HepG2 (cell line): ENCODE data around the gene RRBP1. TPM values are rescaled to one million over a fixed set of nuclear protein-coding genes. Genes with fewer than 3 reads are reported as not detected.

ENCODE experiments used
- AKAP8 ChIP-seq: sonication (generic); formaldehyde crosslinking; IDR thresholded peaks from 2 replicates; pipeline ENCODE4 v1.5.1; 2020; ENCODE audit warnings: mild to moderate bottlenecking, missing genetic modification reagents
- AKNA ChIP-seq: sonication (generic); formaldehyde crosslinking; IDR thresholded peaks from 2 replicates; pipeline ENCODE4 v1.4.0; 2020; ENCODE audit warnings: missing genetic modification reagents, borderline replicate concordance
- CBX2 ChIP-seq, 2 experiments: fragments of 200-600 bp in 1 of 2; sonication (generic); formaldehyde crosslinking in 1 of 2; IDR thresholded peaks; 2 replicates each; pipeline versions ENCODE4 v1.7.0 to v1.8.1; 2018 to 2022; ENCODE audit warnings: low read depth in 2 of 2, low read length in 1 of 2, mild to moderate bottlenecking in 1 of 2, missing genetic modification reagents in 1 of 2
- MAX ChIP-seq: IDR thresholded peaks from 2 replicates; pipeline ENCODE4 v1.6.1; 2012; ENCODE audit warnings: inconsistent platforms
- NBN ChIP-seq: fragments of 450-650 bp; conservative IDR thresholded peaks from 2 replicates; pipeline ENCODE4 v1.6.1; 2017
- PAWR ChIP-seq: sonication (generic); formaldehyde crosslinking; IDR thresholded peaks from 2 replicates; pipeline ENCODE4 v1.4.0; 2020; ENCODE audit warnings: missing genetic modification reagents, mild to moderate bottlenecking, borderline replicate concordance
- SRSF9 ChIP-seq: fragments of 200-400 bp; formaldehyde crosslinking; IDR thresholded peaks from 2 replicates; pipeline ENCODE4 v1.6.1; 2018; ENCODE audit warnings: borderline replicate concordance, mild to moderate bottlenecking, low read depth, low read length; ENCODE audit not compliant: insufficient read depth, poor library complexity, severe bottlenecking
- ZNF280B ChIP-seq: sonication (generic); formaldehyde crosslinking; IDR thresholded peaks from 2 replicates; pipeline ENCODE4 v1.5.0; 2020; ENCODE audit warnings: missing genetic modification reagents, mild to moderate bottlenecking, borderline replicate concordance
- ZNF577 ChIP-seq: sonication (generic); formaldehyde crosslinking; IDR thresholded peaks from 2 replicates; pipeline ENCODE4 v1.4.0; 2020; ENCODE audit warnings: mild to moderate bottlenecking, low read depth, missing genetic modification reagents, borderline replicate concordance
- ZNF687 ChIP-seq: sonication (generic); formaldehyde crosslinking; IDR thresholded peaks from 2 replicates; pipeline ENCODE4 v1.5.1; 2020; ENCODE audit warnings: mild to moderate bottlenecking, missing genetic modification reagents, moderate library complexity
- ZNF740 ChIP-seq: sonication (generic); formaldehyde crosslinking; IDR thresholded peaks from 2 replicates; pipeline ENCODE4 v1.4.0; 2020; ENCODE audit warnings: missing genetic modification reagents
- ZNF780A ChIP-seq: sonication (generic); formaldehyde crosslinking; IDR thresholded peaks from 2 replicates; pipeline ENCODE4 v1.8.0; 2022; ENCODE audit warnings: mild to moderate bottlenecking, missing genetic modification reagents, moderate library complexity
- ZNF800 ChIP-seq: sonication (generic); formaldehyde crosslinking; IDR thresholded peaks from 2 replicates; pipeline ENCODE4 v1.4.0; 2020; ENCODE audit warnings: missing genetic modification reagents
- polyA plus RNA-seq, 8 experiments: library from polyadenylated mRNA; depleted of rRNA in 3 of 8; stranded (reverse) in 7 of 8; unstranded in 1 of 8; fragments of >200 nt; fragmentation: Illumina TruSeq in 4 of 8; extraction: Trizol in 4 of 8; gene quantifications; 2 replicates each; pipeline versions ENCODE4 v1.2.1 to v1.2.3, GENCODE V29; 2011 to 2016; ENCODE audit warnings: low read depth in 4 of 8, missing spikeins in 1 of 8, mixed read lengths in 1 of 8; ENCODE audit not compliant: insufficient read depth in 1 of 8
- total RNA-seq, 5 experiments: library from RNA; depleted of rRNA; stranded (reverse); fragments of >200 nt; fragmentation: Illumina TruSeq; extraction: Trizol; gene quantifications; 2 replicates each; pipeline ENCODE4 v1.2.3, GENCODE V29; 2016; ENCODE audit warnings: low read depth in 1 of 5

Gene RRBP1
- total and polyA plus RNA-seq, 2 of the 13 experiments (the other 11 are each of a cell fraction or from before 2014, with no cell fraction given): 150 to 222 TPM

- TF ChIP-seq ZNF800 (CRISPR knock-in tag): no peak
- no peak for TF ChIP-seq PAWR (CRISPR knock-in tag)
- no peak for TF ChIP-seq ZNF280B (CRISPR knock-in tag)
- TF ChIP-seq CBX2 (IDR thresholded peaks at IDR 0.05; ENCODE audit: low read depth, low read length): no peak
- no peak for TF ChIP-seq CBX2 (CRISPR knock-in tag; IDR thresholded peaks at IDR 0.05; ENCODE audit: low read depth)
- TF ChIP-seq AKNA (CRISPR knock-in tag): no peak
- TF ChIP-seq SRSF9: no peak
- TF ChIP-seq ZNF780A: no peak
- no peak for TF ChIP-seq ZNF577
- TF ChIP-seq ZNF687 (CRISPR knock-in tag): 0 out of 2 replicates have a peak, but pooled peaks have one; percentile 20
- no peak for TF ChIP-seq ZNF740
- TF ChIP-seq MAX: no peak
- TF ChIP-seq AKAP8 (CRISPR knock-in tag): peak; percentile 42; the same call in 1 of the 2 replicates
- no peak for TF ChIP-seq NBN
Observed at GRCh38 chr20:17636523-17637412, 45.3 kb downstream of the RRBP1 start (continued).
